ENCODE results near the gene ALK. TPM values are rescaled to one million over a fixed set of nuclear protein-coding genes. Genes with fewer than 3 reads are reported as not detected.

Gene ALK
- polyA plus RNA-seq, 3 donors, result not detected

GRCh38 chr2:29782549-29783458 is 138.6 kb downstream of the ALK start:
- H3K27me3 Mint-ChIP-seq (ENCODE audit: low read depth in 3 of 3), result peaks cover 0 to 1% (median 0%) of the 10 kb centered on the region in 3 donors
- intact Hi-C loops (cut with micrococcal nuclease), result no loop called here
- H3K27ac Mint-ChIP-seq, result no peak overlapping the region
- no peaks in the 10 kb centered on the region for H3K27me3 ChIP-seq (ENCODE audit: control insufficient read depth in 2 of 2, insufficient read depth in 2 of 2, low read length in 2 of 2)
- no peaks in the 10 kb centered on the region for H3K36me3 ChIP-seq (replicated peaks in 1 of 2; ENCODE audit: control insufficient read depth in 1 of 2, insufficient read depth in 2 of 2, low read length in 2 of 2)
- WGBS (ENCODE audit: insufficient coverage), result 84% methylated on average over 3 of the region's 7 CpGs
- H3K79me2 ChIP-seq (ENCODE audit: insufficient read depth, low read length), result no peaks in the 10 kb centered on the region
- no peak overlapping the region for H3K9ac ChIP-seq (ENCODE audit: insufficient read depth, low read length, poor library complexity, severe bottlenecking)
- no peak for TF ChIP-seq CTCF (IDR thresholded peaks at IDR 0.05)
- no peak overlapping the region for H3K27ac ChIP-seq (ENCODE audit: low read depth in 1 of 2, low read length in 2 of 2)
- H3K9me3 ChIP-seq (replicated peaks in 1 of 2; ENCODE audit: control insufficient read depth in 1 of 2, insufficient read depth in 1 of 2, low read length in 2 of 2), result no peaks in the 10 kb centered on the region
- no peak for DNase-seq
- H3K4me2 ChIP-seq (replicated peaks; ENCODE audit: extremely low read depth, low read length, poor library complexity, severe bottlenecking), result no peak overlapping the region
- H3K4me1 ChIP-seq (ENCODE audit: control insufficient read depth in 1 of 2, insufficient read depth in 2 of 2, low read length in 2 of 2), result no peaks in the 10 kb centered on the region
- no peaks in the 10 kb centered on the region for H4K20me1 ChIP-seq (ENCODE audit: insufficient read depth, low read length)
- H3K4me3 ChIP-seq (replicated peaks in 1 of 3; ENCODE audit: low read depth in 2 of 3, low read length in 3 of 3), result no peak overlapping the region
- no peak overlapping the region for H3K4me3 Mint-ChIP-seq
- H3K4me1 Mint-ChIP-seq, result no peaks in the 10 kb centered on the region
- H2AFZ ChIP-seq (ENCODE audit: insufficient read depth, low read depth, low read length, poor library complexity, severe bottlenecking), result no peak overlapping the region
- peaks cover 0 to 6% (median 0%) of the 10 kb centered on the region in 7 donors for H3K9me3 Mint-ChIP-seq
- H3K36me3 Mint-ChIP-seq, result no peaks in the 10 kb centered on the region

GRCh38 chr2:29782087-29782486 is 139.3 kb downstream of the ALK start:
- intact Hi-C loops (cut with micrococcal nuclease), result no loop called here
- 89% methylated on average over 1 of the region's 1 CpG for WGBS (ENCODE audit: insufficient coverage)

More at GRCh38 chr2:29782087-29782486, 139.3 kb downstream of the ALK start:
- H3K4me3 ChIP-seq (replicated peaks in 1 of 3; ENCODE audit: low read depth in 2 of 3, low read length in 3 of 3), result no peak overlapping the region
- Mint-ChIP-seq H3K9me3 (peaks cover 0 to 6% (median 0%) of the 10 kb centered on the region in 7 donors), H3K36me3 (no peaks in the 10 kb centered on the region), H3K4me1 (no peaks in the 10 kb centered on the region), H3K27me3 (ENCODE audit: low read depth in 3 of 3) (peaks cover 0 to 1% (median 0%) of the 10 kb centered on the region in 3 donors), H3K27ac (no peak overlapping the region), H3K4me3 (no peak overlapping the region)
- TF ChIP-seq CTCF (IDR thresholded peaks at IDR 0.05), result no peak
- no peak overlapping the region for H3K4me2 ChIP-seq (replicated peaks; ENCODE audit: extremely low read depth, low read length, poor library complexity, severe bottlenecking)
- DNase-seq, result no peak
- H2AFZ ChIP-seq (ENCODE audit: insufficient read depth, low read depth, low read length, poor library complexity, severe bottlenecking), result no peak overlapping the region
- no peak overlapping the region for H3K9ac ChIP-seq (ENCODE audit: insufficient read depth, low read length, poor library complexity, severe bottlenecking)
- no peaks in the 10 kb centered on the region for H4K20me1 ChIP-seq (ENCODE audit: insufficient read depth, low read length)
- H3K79me2 ChIP-seq (ENCODE audit: insufficient read depth, low read length), result no peaks in the 10 kb centered on the region
- H3K27me3 ChIP-seq (ENCODE audit: control insufficient read depth in 2 of 2, insufficient read depth in 2 of 2, low read length in 2 of 2), result no peaks in the 10 kb centered on the region
- no peaks in the 10 kb centered on the region for H3K36me3 ChIP-seq (replicated peaks in 1 of 2; ENCODE audit: control insufficient read depth in 1 of 2, insufficient read depth in 2 of 2, low read length in 2 of 2)
- no peaks in the 10 kb centered on the region for H3K4me1 ChIP-seq (ENCODE audit: control insufficient read depth in 1 of 2, insufficient read depth in 2 of 2, low read length in 2 of 2)
- H3K9me3 ChIP-seq (replicated peaks in 1 of 2; ENCODE audit: control insufficient read depth in 1 of 2, insufficient read depth in 1 of 2, low read length in 2 of 2), result no peaks in the 10 kb centered on the region
- no peak overlapping the region for H3K27ac ChIP-seq (ENCODE audit: low read depth in 1 of 2, low read length in 2 of 2)

Data from CD14-positive monocyte (primary cell).